Measurements from ENCODE around the gene RIN3.

- TF ChIP-seq, protein P1, sequence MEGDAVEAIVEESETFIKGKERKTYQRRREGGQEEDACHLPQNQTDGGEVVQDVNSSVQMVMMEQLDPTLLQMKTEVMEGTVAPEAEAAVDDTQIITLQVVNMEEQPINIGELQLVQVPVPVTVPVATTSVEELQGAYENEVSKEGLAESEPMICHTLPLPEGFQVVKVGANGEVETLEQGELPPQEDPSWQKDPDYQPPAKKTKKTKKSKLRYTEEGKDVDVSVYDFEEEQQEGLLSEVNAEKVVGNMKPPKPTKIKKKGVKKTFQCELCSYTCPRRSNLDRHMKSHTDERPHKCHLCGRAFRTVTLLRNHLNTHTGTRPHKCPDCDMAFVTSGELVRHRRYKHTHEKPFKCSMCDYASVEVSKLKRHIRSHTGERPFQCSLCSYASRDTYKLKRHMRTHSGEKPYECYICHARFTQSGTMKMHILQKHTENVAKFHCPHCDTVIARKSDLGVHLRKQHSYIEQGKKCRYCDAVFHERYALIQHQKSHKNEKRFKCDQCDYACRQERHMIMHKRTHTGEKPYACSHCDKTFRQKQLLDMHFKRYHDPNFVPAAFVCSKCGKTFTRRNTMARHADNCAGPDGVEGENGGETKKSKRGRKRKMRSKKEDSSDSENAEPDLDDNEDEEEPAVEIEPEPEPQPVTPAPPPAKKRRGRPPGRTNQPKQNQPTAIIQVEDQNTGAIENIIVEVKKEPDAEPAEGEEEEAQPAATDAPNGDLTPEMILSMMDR (conservative IDR thresholded peaks at IDR 0.05 in 1 of 2, IDR thresholded peaks at IDR 0.05 in 1 of 2; ENCODE audit: extremely low read depth in 1 of 2, insufficient read depth in 1 of 2, low read depth in 1 of 2, low read length in 2 of 2): no peak
- no peak for TF ChIP-seq EZH2 (IDR thresholded peaks at IDR 0.05; ENCODE audit: borderline replicate concordance, low read length)
Observed at GRCh38 chr14:92481386-92481785, 32.2 kb upstream of the RIN3 start.
